A549 (cell line): ENCODE results near the gene VPS37D. TPM values are rescaled to one million over a fixed set of nuclear protein-coding genes. Genes with fewer than 3 reads are reported as not detected.

Experiments
- ATAC-seq, 2 experiments: fragments of 200-7000 bp in 1 of 2; fragments of >200 bp in 1 of 2; cut with Nextera tagmentation in 1 of 2; cut with Tn5 transposase in 1 of 2; 3 replicates each; pipeline versions ENCODE4 v1.8.0 to v1.9.1; 2018 to 2020; ENCODE audit warnings: mild to moderate bottlenecking in 1 of 2, moderate library complexity in 1 of 2
- CTCF ChIA-PET: fragments of 300-600 bp; sonication (Branson Sonifier 250); formaldehyde crosslinking; extraction: SDS; loops from one replicate; lab custom pipeline; 2021; ENCODE audit warnings: antibody characterized with exemption, inconsistent platforms; lab: Yijun Ruan, JAX
- POLR2A ChIA-PET: fragments of 350-600 bp; formaldehyde crosslinking; extraction: SDS; loops from one replicate; lab custom pipeline; 2021; ENCODE audit warnings: antibody characterized with exemption, inconsistent platforms; lab: Yijun Ruan, JAX
- DNase-seq, 2 experiments: peaks; one replicate each; pipeline versions ENCODE4 v3.0.0 to v3.0.0-alpha.2; 2011 to 2016; ENCODE audit warnings: low read depth in 1 of 2, low spot score in 1 of 2
- FAIRE-seq: peaks from 2 replicates; lab custom pipeline; 2011; peaks lifted over from hg19 to GRCh38; lab: Jason Lieb, UNC
- H3K27ac ChIP-seq, 2 experiments: fragments of >200 bp; sonication (Bioruptor Twin); formaldehyde crosslinking; 3 replicates each; pipeline ENCODE4 v1.5.1; 2016 to 2017
- H3K4me1 ChIP-seq: fragments of >200 bp; sonication (Bioruptor Twin); formaldehyde crosslinking; 3 replicates; pipeline ENCODE4 v1.6.1; 2016
- H3K4me2 ChIP-seq: fragments of >200 bp; sonication (Bioruptor Twin); formaldehyde crosslinking; 3 replicates; pipeline ENCODE4 v1.6.1; 2016
- H3K4me3 ChIP-seq: fragments of >200 bp; sonication (Bioruptor Twin); formaldehyde crosslinking; 3 replicates; pipeline ENCODE4 v1.5.1; 2016
- H3K9me3 ChIP-seq: fragments of >200 bp; sonication (Bioruptor Twin); formaldehyde crosslinking; 3 replicates; pipeline ENCODE4 v1.6.1; 2016
- BCL3 ChIP-seq: fragments of >200 bp; sonication (Bioruptor Twin); formaldehyde crosslinking; IDR thresholded peaks from 3 replicates; pipeline ENCODE4 v1.6.1; 2016
- CHD4 ChIP-seq: fragments of 200-600 bp; sonication (generic); IDR thresholded peaks from 2 replicates; pipeline ENCODE4 v1.6.1; 2016; ENCODE audit warnings: antibody characterized with exemption, mild to moderate bottlenecking, borderline replicate concordance
- CTCF ChIP-seq: fragments of >200 bp; sonication (Bioruptor Twin); formaldehyde crosslinking; IDR thresholded peaks from 3 replicates; pipeline ENCODE4 v1.5.1; 2016
- ELK1 ChIP-seq: fragments of 150-350 bp; IDR thresholded peaks from 2 replicates; pipeline ENCODE4 v1.6.1; 2014; ENCODE audit warnings: low read depth, mild to moderate bottlenecking, low read length
- FOSB ChIP-seq: fragments of 250-450 bp; sonication (Bioruptor Pico); IDR thresholded peaks from 2 replicates; pipeline ENCODE4 v1.5.0; 2020; ENCODE audit warnings: mild to moderate bottlenecking, moderate library complexity
- HDAC2 ChIP-seq: fragments of 200-600 bp; sonication (generic); IDR thresholded peaks from 2 replicates; pipeline ENCODE4 v1.6.1; 2016
- HEYL ChIP-seq: fragments of 250-450 bp; sonication (Bioruptor Pico); IDR thresholded peaks from 2 replicates; pipeline ENCODE4 v1.8.0; 2021; ENCODE audit warnings: mild to moderate bottlenecking, moderate library complexity
- JUN ChIP-seq, 2 experiments: fragments of >200 bp; sonication (Bioruptor Twin); formaldehyde crosslinking; IDR thresholded peaks; 2 replicates in 1 of 2; 3 replicates in 1 of 2; pipeline ENCODE4 v1.6.1; 2016 to 2017
- JUNB ChIP-seq: fragments of >200 bp; sonication (Bioruptor Twin); formaldehyde crosslinking; IDR thresholded peaks from 2 replicates; pipeline ENCODE4 v1.6.1; 2016
- KDM1A ChIP-seq: fragments of 200-600 bp; sonication (generic); IDR thresholded peaks from 2 replicates; pipeline ENCODE4 v1.6.1; 2016; ENCODE audit warnings: low read depth, mild to moderate bottlenecking
- MAX ChIP-seq: IDR thresholded peaks from 2 replicates; pipeline ENCODE4 v1.6.1; 2012
- NFE2L2 ChIP-seq: fragments of 150-350 bp; conservative IDR thresholded peaks from 2 replicates; pipeline ENCODE4 v1.6.1; 2014; ENCODE audit warnings: low read length
- NR3C1 ChIP-seq: fragments of >200 bp; sonication (Bioruptor Twin); formaldehyde crosslinking; IDR thresholded peaks from 3 replicates; pipeline ENCODE4 v1.6.1; 2017
- PBX3 ChIP-seq: IDR thresholded peaks from 2 replicates; pipeline ENCODE4 v1.6.1; 2012
- POLR2A ChIP-seq: IDR thresholded peaks from 2 replicates; pipeline ENCODE4 v1.6.1; 2012; ENCODE audit warnings: mild to moderate bottlenecking, low read length
- POLR2AphosphoS2 ChIP-seq: conservative IDR thresholded peaks from 2 replicates; pipeline ENCODE4 v1.6.1; 2012; ENCODE audit warnings: low read length, improper control_type of control experiment, inconsistent platforms
- RAD21 ChIP-seq, 2 experiments: fragments of >200 bp in 1 of 2; sonication (Bioruptor Twin) in 1 of 2; formaldehyde crosslinking in 1 of 2; IDR thresholded peaks in 1 of 2; conservative IDR thresholded peaks in 1 of 2; 2 replicates in 1 of 2; 3 replicates in 1 of 2; pipeline ENCODE4 v1.6.1; 2012 to 2018; ENCODE audit warnings: inconsistent platforms in 1 of 2
- RCOR1 ChIP-seq: fragments of 150-350 bp; IDR thresholded peaks from 2 replicates; pipeline ENCODE4 v1.6.1; 2014; ENCODE audit warnings: antibody characterized with exemption, low read length, low read depth
- REST ChIP-seq: fragments of 200-600 bp; sonication (generic); IDR thresholded peaks from 2 replicates; pipeline ENCODE4 v1.6.1; 2016; ENCODE audit warnings: antibody characterized with exemption, mild to moderate bottlenecking, moderate library complexity
- SMC3 ChIP-seq: fragments of >200 bp; sonication (Bioruptor Twin); formaldehyde crosslinking; IDR thresholded peaks from 3 replicates; pipeline ENCODE4 v1.6.1; 2018; ENCODE audit warnings: inconsistent platforms
- SREBF2 ChIP-seq: fragments of 450-650 bp; IDR thresholded peaks from 2 replicates; pipeline ENCODE4 v1.6.1; 2014; ENCODE audit warnings: mild to moderate bottlenecking, moderate library complexity
- TFCP2L1 ChIP-seq: fragments of 250-450 bp; sonication (Bioruptor Pico); IDR thresholded peaks from 2 replicates; pipeline ENCODE4 v1.5.0; 2021; ENCODE audit warnings: mild to moderate bottlenecking
- ZC3H11A ChIP-seq: fragments of 450-650 bp; IDR thresholded peaks from 2 replicates; pipeline ENCODE4 v1.6.1; 2014; ENCODE audit warnings: antibody characterized with exemption, mild to moderate bottlenecking
- ZFP36 ChIP-seq: fragments of 450-650 bp; IDR thresholded peaks from 2 replicates; pipeline ENCODE4 v1.6.1; 2014; ENCODE audit warnings: borderline replicate concordance; ENCODE audit not compliant: partially characterized antibody
- ZNF302 ChIP-seq: fragments of 250-450 bp; sonication (Bioruptor Pico); IDR thresholded peaks from 2 replicates; pipeline ENCODE4 v1.9.0; 2021; ENCODE audit warnings: inconsistent platforms, mild to moderate bottlenecking, moderate library complexity
- ZSCAN20 ChIP-seq: fragments of 250-450 bp; sonication (Bioruptor Pico); IDR thresholded peaks from 2 replicates; pipeline ENCODE4 v1.8.0; 2022; ENCODE audit warnings: mild to moderate bottlenecking, moderate library complexity
- WGBS: methylation state at CpG from one replicate; pipeline ENCODE4 v1.1.6; 2017; ENCODE audit errors: missing lambda C conversion rate; 5-methylcytosine and 5-hydroxymethylcytosine counted together
- polyA minus RNA-seq: library from RNA; depleted of rRNA, polyadenylated mRNA; stranded (reverse); fragments of >200 nt; gene quantifications from 2 replicates; pipeline ENCODE4 v1.2.3, GENCODE V29; 2011; rRNA and poly(A)+ RNA removed
- polyA plus RNA-seq, 4 experiments: library from polyadenylated mRNA; depleted of rRNA in 3 of 4; stranded (reverse); fragments of >200 nt; fragmentation: RNase III in 1 of 4; extraction: RNeasy Plus Mini Kit Qiagen cat#74134 plus additional on column Dnase treatment in 1 of 4; gene quantifications; 2 replicates in 3 of 4; 3 replicates in 1 of 4; pipeline ENCODE4 v1.2.3, GENCODE V29; 2011 to 2017

VPS37D gene
- polyA plus RNA-seq (2011; rRNA removed), result 3.3 and 3.8 TPM in 2 replicates
- polyA plus RNA-seq (2012; cell fraction: cytosol; rRNA removed), result 3.2 and 4.5 TPM in 2 replicates
- 3.2 and 3.6 TPM in 2 replicates for polyA plus RNA-seq (2012; cell fraction: nucleus; rRNA removed)
- polyA plus RNA-seq (2017; fragmentation: RNase III; extraction: RNeasy Plus Mini Kit Qiagen cat#74134 plus additional on column Dnase treatment), result 2.2 to 2.9 TPM (median 2.6 TPM) in 3 replicates
- polyA minus RNA-seq, result 2.1 and 3.3 TPM in 2 replicates

GRCh38 chr7:73667344-73668102, at the start of gene VPS37D:
Gene VPS37D (plus strand): TSS chr7:73667831. CDS start chr7:73667959, 128 bp downstream.
- DNase-seq (peak; percentile 85 to 89), ATAC-seq (peak; percentile 82 to 91), FAIRE-seq (no peak)
- TF ChIP-seq NR3C1 (no peak), POLR2A (no peak), POLR2AphosphoS2 (no peak), JUN (IDR thresholded peaks at IDR 0.05) (peak in 1 of 2 experiments; percentile 81; a peak in 3 of 5 replicates), MAX (peak; percentile 50; the same call in 1 of the 2 replicates), ZSCAN20 (CRISPR knock-in tag) (no peak), ZFP36 (peak; percentile 56), ZNF302 (CRISPR knock-in tag) (no peak), HEYL (no peak), SREBF2 (no peak), ZC3H11A (no peak), PBX3 (no peak), FOSB (CRISPR knock-in tag) (no peak), REST (no peak), CTCF (peak; percentile 97), HDAC2 (peak; percentile 100), JUNB (no peak), ELK1 (no peak), CHD4 (peak; percentile 100), RAD21 (conservative IDR thresholded peaks at IDR 0.05 in 1 of 2, IDR thresholded peaks at IDR 0.05 in 1 of 2) (peak; percentile 71 to 94), RCOR1 (peak; percentile 96; the same call in 1 of the 2 replicates), NFE2L2 (no peak), KDM1A (peak; percentile 100), TFCP2L1 (CRISPR knock-in tag) (no peak), SMC3 (peak; percentile 99), BCL3 (no peak)
- ChIA-PET POLR2A (interaction anchor here (1.0 kb wide), 1 partner anchor 55 kb away, joined by 5 read pairs; no protein-coding TSS in a partner anchor), CTCF (interaction anchor here (0.6 to 9.1 kb wide), 42 partner anchors 9 to 129 kb away, joined by 3 to 86 read pairs (median 5); partner anchors contain the start of genes MLXIPL and STX1A)
- WGBS, result 4% methylated on average over 13 of the region's 79 CpGs
- Histone ChIP-seq H3K27ac (peak within 1 kb of the TSS; percentile 95), H3K4me3 (peak within 1 kb of the TSS; percentile 90), H3K9me3 (peaks cover 7% of the 10 kb centered on the region), H3K4me1 (peaks cover 18% of the 10 kb centered on the region; the same call in 2 of the 3 replicates), H3K4me2 (peak within 1 kb of the TSS; percentile 95)
